ENCODE results near the gene MRRF. TPM values are rescaled to one million over a fixed set of nuclear protein-coding genes. Genes with fewer than 3 reads are reported as not detected.

The MRRF gene
- total RNA-seq, 2 donors from 2014 or later = 20.7 to 21.4 TPM

- DNase-seq (ENCODE audit: low spot score) = no peak
- H3K27me3 ChIP-seq = no peaks in the 10 kb centered on the region
- H3K4me1 ChIP-seq = peaks cover 0 to 3% of the 10 kb centered on the region in 2 donors
- TF ChIP-seq, protein P1, sequence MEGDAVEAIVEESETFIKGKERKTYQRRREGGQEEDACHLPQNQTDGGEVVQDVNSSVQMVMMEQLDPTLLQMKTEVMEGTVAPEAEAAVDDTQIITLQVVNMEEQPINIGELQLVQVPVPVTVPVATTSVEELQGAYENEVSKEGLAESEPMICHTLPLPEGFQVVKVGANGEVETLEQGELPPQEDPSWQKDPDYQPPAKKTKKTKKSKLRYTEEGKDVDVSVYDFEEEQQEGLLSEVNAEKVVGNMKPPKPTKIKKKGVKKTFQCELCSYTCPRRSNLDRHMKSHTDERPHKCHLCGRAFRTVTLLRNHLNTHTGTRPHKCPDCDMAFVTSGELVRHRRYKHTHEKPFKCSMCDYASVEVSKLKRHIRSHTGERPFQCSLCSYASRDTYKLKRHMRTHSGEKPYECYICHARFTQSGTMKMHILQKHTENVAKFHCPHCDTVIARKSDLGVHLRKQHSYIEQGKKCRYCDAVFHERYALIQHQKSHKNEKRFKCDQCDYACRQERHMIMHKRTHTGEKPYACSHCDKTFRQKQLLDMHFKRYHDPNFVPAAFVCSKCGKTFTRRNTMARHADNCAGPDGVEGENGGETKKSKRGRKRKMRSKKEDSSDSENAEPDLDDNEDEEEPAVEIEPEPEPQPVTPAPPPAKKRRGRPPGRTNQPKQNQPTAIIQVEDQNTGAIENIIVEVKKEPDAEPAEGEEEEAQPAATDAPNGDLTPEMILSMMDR (IDR thresholded peaks at IDR 0.05) = no peak
- H3K4me3 ChIP-seq = no peak overlapping the region
- H3K27ac ChIP-seq = no peak overlapping the region
- H3K9me3 ChIP-seq = no peaks in the 10 kb centered on the region
- no peaks in the 10 kb centered on the region for H3K36me3 ChIP-seq
Observed at GRCh38 chr9:122337556-122337929, 72.9 kb downstream of the MRRF start.

DNA sequence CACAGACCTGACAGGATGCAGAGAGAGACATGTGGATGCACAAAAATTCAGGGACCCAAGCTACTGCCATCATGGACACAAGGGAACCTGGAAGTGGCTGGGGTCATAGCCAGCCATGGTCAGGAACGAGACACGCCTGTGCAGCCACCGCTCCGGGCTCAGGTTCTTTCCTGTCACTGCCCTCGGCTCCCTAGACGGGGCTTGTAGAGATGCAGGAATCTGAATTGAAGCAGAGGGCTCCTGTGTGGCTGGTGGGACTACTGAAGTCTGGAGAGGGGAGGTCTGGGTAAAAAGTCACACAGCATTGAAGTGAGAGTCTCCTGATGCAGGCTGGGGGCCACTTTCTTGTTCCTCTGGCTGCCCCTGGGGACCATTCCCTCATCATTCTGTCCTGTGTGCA is 73.9 kb downstream of the MRRF start:
- TF ChIP-seq, protein P1 (IDR thresholded peaks at IDR 0.05) = no peak
- Histone ChIP-seq H3K4me1 (no peaks in the 10 kb centered on the region), H3K9me3 (no peaks in the 10 kb centered on the region), H3K4me3 (no peak overlapping the region), H3K27ac (no peak overlapping the region), H3K36me3 (no peaks in the 10 kb centered on the region), H3K27me3 (no peaks in the 10 kb centered on the region)
- DNase-seq (ENCODE audit: low spot score) = no peak

DNA sequence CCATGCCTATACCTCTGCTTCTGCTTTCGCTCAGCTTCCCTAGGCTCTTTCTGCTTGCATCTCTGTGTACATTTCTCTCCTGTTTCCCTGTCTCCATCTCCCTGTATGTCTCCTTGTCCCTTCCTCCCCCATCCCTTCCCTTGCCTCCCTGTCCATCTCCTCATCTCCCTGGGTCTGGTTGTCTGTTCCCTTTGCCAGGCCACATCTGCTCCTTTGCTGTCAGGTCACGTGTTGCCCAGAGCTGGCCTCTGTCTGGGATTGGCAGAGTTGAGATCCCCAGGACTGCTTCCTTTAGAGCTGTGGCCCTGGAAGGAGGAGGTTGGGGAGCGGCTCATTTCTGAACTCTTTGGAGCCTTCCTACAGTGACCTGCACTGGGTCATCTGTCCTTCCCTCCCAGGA is 74.3 kb downstream of the MRRF start:
- no peak overlapping the region for H3K4me3 ChIP-seq
- H3K9me3 ChIP-seq = no peaks in the 10 kb centered on the region
- no peaks in the 10 kb centered on the region for H3K4me1 ChIP-seq
- H3K36me3 ChIP-seq = no peaks in the 10 kb centered on the region
- no peak for DNase-seq (ENCODE audit: low spot score)
- no peaks in the 10 kb centered on the region for H3K27me3 ChIP-seq
- TF ChIP-seq, protein P1 (IDR thresholded peaks at IDR 0.05) = no peak
- no peak overlapping the region for H3K27ac ChIP-seq

GRCh38 chr9:122339579-122339978 is 74.9 kb downstream of the MRRF start:
- Histone ChIP-seq H3K4me3 (no peak overlapping the region), H3K27ac (no peak overlapping the region), H3K36me3 (no peaks in the 10 kb centered on the region), H3K27me3 (no peaks in the 10 kb centered on the region), H3K9me3 (no peaks in the 10 kb centered on the region), H3K4me1 (no peaks in the 10 kb centered on the region)
- TF ChIP-seq, protein P1 (IDR thresholded peaks at IDR 0.05) = no peak
- DNase-seq (ENCODE audit: low spot score) = no peak

DNA sequence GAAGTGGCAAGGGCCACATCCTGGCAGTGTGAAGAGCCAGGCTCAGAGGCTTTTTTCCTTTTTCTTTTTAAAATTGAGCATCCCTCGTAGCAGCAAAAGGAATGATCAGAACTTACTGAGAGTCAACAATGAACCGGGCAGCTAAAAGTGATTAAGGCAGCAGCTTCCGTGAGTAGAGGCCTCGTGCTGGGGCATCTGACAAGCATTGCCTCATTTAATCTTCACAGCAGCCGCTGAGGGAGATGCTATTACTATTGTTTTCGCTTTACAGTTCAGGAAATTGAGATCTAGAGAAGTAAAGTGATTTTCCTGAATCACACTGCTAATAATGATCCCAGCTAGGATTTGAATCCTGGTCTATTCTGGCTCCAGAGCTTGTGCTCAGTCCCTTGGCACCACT is 75.5 kb downstream of the MRRF start:
- H3K36me3 ChIP-seq = no peaks in the 10 kb centered on the region
- no peaks in the 10 kb centered on the region for H3K27me3 ChIP-seq
- TF ChIP-seq, protein P1 (IDR thresholded peaks at IDR 0.05) = no peak
- H3K9me3 ChIP-seq = no peaks in the 10 kb centered on the region
- no peak overlapping the region for H3K27ac ChIP-seq
- H3K4me1 ChIP-seq = no peaks in the 10 kb centered on the region
- no peak for DNase-seq (ENCODE audit: low spot score)
- H3K4me3 ChIP-seq = no peak overlapping the region

GRCh38 chr9:122342323-122343050 is 77.8 kb downstream of the MRRF start:
- Histone ChIP-seq H3K9me3 (no peaks in the 10 kb centered on the region), H3K27ac (no peak overlapping the region), H3K36me3 (no peaks in the 10 kb centered on the region), H3K4me3 (no peak overlapping the region), H3K4me1 (peaks cover 0 to 10% of the 10 kb centered on the region in 2 donors), H3K27me3 (no peaks in the 10 kb centered on the region)
- TF ChIP-seq, protein P1 (IDR thresholded peaks at IDR 0.05) = no peak
- DNase-seq (ENCODE audit: low spot score) = no peak
